ENCODE results near the gene ISM2. TPM values are rescaled to one million over a fixed set of nuclear protein-coding genes. Genes with fewer than 3 reads are reported as not detected.

The ISM2 gene
- total and polyA plus RNA-seq, 2 of the 13 experiments (the other 11 are each of a cell fraction or from before 2014, with no cell fraction given), result 1.8 to 40.7 TPM

- 0 out of 2 replicates have a peak, but pooled peaks have one; percentile 75 for TF ChIP-seq SRY (CRISPR knock-in tag; IDR thresholded peaks at IDR 0.05)
- no peak for TF ChIP-seq ZNF577 (CRISPR knock-in tag; IDR thresholded peaks at IDR 0.05; ENCODE audit: borderline replicate concordance, low read depth)
- 0 out of 2 replicates have a peak, but pooled peaks have one; percentile 19 for TF ChIP-seq FOXK1 (CRISPR knock-in tag; IDR thresholded peaks at IDR 0.05; ENCODE audit: borderline replicate concordance, low read depth)
- TF ChIP-seq XRCC5 (optimal IDR thresholded peaks at IDR 0.05; ENCODE audit: low read length), result peak; percentile 50
- no peak for TF ChIP-seq ATRX (CRISPR knock-in tag; IDR thresholded peaks at IDR 0.05; ENCODE audit: borderline replicate concordance)
- no peak; the same call in 1 of the 2 replicates for TF ChIP-seq ZBTB38 (CRISPR knock-in tag; IDR thresholded peaks at IDR 0.05)
- no peak for TF ChIP-seq ZNF704 (CRISPR knock-in tag; IDR thresholded peaks at IDR 0.05; ENCODE audit: borderline replicate concordance)
- TF ChIP-seq BRCA1 (CRISPR knock-in tag; IDR thresholded peaks at IDR 0.05), result no peak
- peak; percentile 69; the same call in 2 of the 3 replicates for TF ChIP-seq MXI1 (IDR thresholded peaks at IDR 0.05; ENCODE audit: borderline replicate concordance, low read depth, low read length)
- TF ChIP-seq ZNF432 (CRISPR knock-in tag; IDR thresholded peaks at IDR 0.05; ENCODE audit: borderline replicate concordance), result no peak
- TF ChIP-seq SNAPC2 (CRISPR knock-in tag; IDR thresholded peaks at IDR 0.05), result peak; percentile 73; the same call in 1 of the 2 replicates
- no peak for TF ChIP-seq ZNF780A (CRISPR knock-in tag; IDR thresholded peaks at IDR 0.05)
- no peak for TF ChIP-seq SOX6 (IDR thresholded peaks at IDR 0.05)
- peak; percentile 30; the same call in 1 of the 2 replicates for TF ChIP-seq SOX6 (CRISPR knock-in tag; IDR thresholded peaks at IDR 0.05)
- no peak for TF ChIP-seq PITX1 (CRISPR knock-in tag; IDR thresholded peaks at IDR 0.05)
- TF ChIP-seq IRF2 (CRISPR knock-in tag; IDR thresholded peaks at IDR 0.05), result no peak
- TF ChIP-seq KIAA2018 (CRISPR knock-in tag; IDR thresholded peaks at IDR 0.05; ENCODE audit: borderline replicate concordance), result no peak
- no peak for TF ChIP-seq ZNF7 (CRISPR knock-in tag; IDR thresholded peaks at IDR 0.05)
- TF ChIP-seq ZNF776 (CRISPR knock-in tag; IDR thresholded peaks at IDR 0.05), result no peak
- 0 out of 2 replicates have a peak, but pooled peaks have one; percentile 33 for TF ChIP-seq ZNF317 (CRISPR knock-in tag; IDR thresholded peaks at IDR 0.05)
- TF ChIP-seq ZNF788 (CRISPR knock-in tag; IDR thresholded peaks at IDR 0.05; ENCODE audit: borderline replicate concordance), result peak; percentile 25; the same call in 1 of the 2 replicates
Measured at GRCh38 chr14:77498120-77498979, at the start of gene ISM2 (continued).

Data from HepG2 (cell line).